CD4-positive, alpha-beta T cell (primary cell): ENCODE measurements around the gene NR2C1. TPM values are rescaled to one million over a fixed set of nuclear protein-coding genes. Genes with fewer than 3 reads are reported as not detected.

Experiments
- ATAC-seq: fragments of 200-7000 bp; cut with Tn5 transposase; one replicate; pipeline ENCODE4 v1.10.0; 2022; ENCODE audit warnings: mild to moderate bottlenecking; ENCODE audit not compliant: poor library complexity
- CTCF ChIA-PET: fragments of 350-600 bp; sonication (Branson Sonifier 250); formaldehyde crosslinking; loops from one replicate; lab custom pipeline; 2021; ENCODE audit warnings: antibody characterized with exemption, inconsistent platforms; lab: Charles Lee
- POLR2A ChIA-PET: fragments of 350-600 bp; sonication (Branson Sonifier 250); formaldehyde crosslinking; loops from one replicate; lab custom pipeline; 2021; ENCODE audit warnings: antibody characterized with exemption, inconsistent platforms; lab: Charles Lee
- DNase-seq, 14 experiments: peaks; one replicate each; pipeline ENCODE4 v3.0.0-alpha.2; 2013 to 2020; ENCODE audit warnings: mixed read lengths in 2 of 14
- H3K27ac ChIP-seq, 2 donors: one replicate each; pipeline versions ENCODE4 v1.5.1 to v1.7.0; 2013; ENCODE audit warnings: low read length in 2 of 2, low read depth in 1 of 2, mild to moderate bottlenecking in 1 of 2
- H3K27me3 ChIP-seq, 2 experiments: 1 replicate in 1 of 2; 2 replicates in 1 of 2; pipeline versions ENCODE4 v1.6.1 to v1.7.0; 2013; ENCODE audit warnings: low read length in 2 of 2, control low read depth in 1 of 2, mild to moderate bottlenecking in 1 of 2, moderate library complexity in 1 of 2; ENCODE audit not compliant: insufficient read depth in 2 of 2, control insufficient read depth in 1 of 2
- H3K36me3 ChIP-seq: one replicate; pipeline ENCODE4 v1.6.1; 2013; ENCODE audit warnings: low read length, control low read depth; ENCODE audit not compliant: insufficient read depth
- H3K4me1 ChIP-seq: one replicate; pipeline ENCODE4 v1.6.1; 2013; ENCODE audit warnings: low read length, control low read depth; ENCODE audit not compliant: insufficient read depth
- H3K4me3 ChIP-seq: one replicate; pipeline ENCODE4 v1.5.1; 2013; ENCODE audit warnings: mild to moderate bottlenecking, low read length, moderate library complexity
- H3K9me3 ChIP-seq, 2 experiments: 1 replicate in 1 of 2; 2 replicates in 1 of 2; pipeline versions ENCODE4 v1.6.1 to v1.7.0; 2013; ENCODE audit warnings: low read length in 2 of 2, mild to moderate bottlenecking in 2 of 2, control low read depth in 1 of 2, moderate library complexity in 1 of 2; ENCODE audit not compliant: control insufficient read depth in 1 of 2, insufficient read depth in 1 of 2
- H3K27ac Mint-ChIP-seq: one replicate; pipeline ENCODE4 v1.8.0; 2020; ENCODE audit warnings: mixed read lengths
- H3K27me3 Mint-ChIP-seq: one replicate; pipeline ENCODE4 v1.8.0; 2021; ENCODE audit warnings: mixed read lengths
- H3K36me3 Mint-ChIP-seq: one replicate; pipeline ENCODE4 v1.8.0; 2021; ENCODE audit warnings: low read depth, mixed read lengths
- H3K4me1 Mint-ChIP-seq: one replicate; pipeline ENCODE4 v1.8.0; 2021; ENCODE audit warnings: low read depth, mixed read lengths
- H3K4me3 Mint-ChIP-seq: one replicate; pipeline ENCODE4 v1.8.0; 2020; ENCODE audit warnings: mild to moderate bottlenecking, mixed read lengths
- H3K9me3 Mint-ChIP-seq: one replicate; pipeline ENCODE4 v1.8.0; 2020; ENCODE audit warnings: mixed read lengths
- intact Hi-C, 2 experiments: fragments of 100-400 bp; cut with DNase I in 1 of 2; cut with micrococcal nuclease in 1 of 2; formaldehyde crosslinking; loops; one replicate each; pipeline versions ENCODE4 v1.15.1 to v1.9.0; 2023 to 2025; cut with DNase I, micrococcal nuclease
- total RNA-seq, 174 experiments: library from RNA in 2 of 174; stranded (reverse) in 2 of 174; gene quantifications; one replicate each; pipeline ENCODE4 v1.2.3 and lab custom pipeline; 2021 to 2026
- TF ChIP-seq, protein P1 (sequence below): fragments of 200-600 bp; IDR thresholded peaks from one replicate; pipeline ENCODE4 v1.8.0; 2022; ENCODE audit warnings: antibody characterized with exemption, mild to moderate bottlenecking

Gene NR2C1
- total RNA-seq, 2 experiments from 2014 or later, result 48.3 to 58.9 TPM

- TF ChIP-seq, protein P1, sequence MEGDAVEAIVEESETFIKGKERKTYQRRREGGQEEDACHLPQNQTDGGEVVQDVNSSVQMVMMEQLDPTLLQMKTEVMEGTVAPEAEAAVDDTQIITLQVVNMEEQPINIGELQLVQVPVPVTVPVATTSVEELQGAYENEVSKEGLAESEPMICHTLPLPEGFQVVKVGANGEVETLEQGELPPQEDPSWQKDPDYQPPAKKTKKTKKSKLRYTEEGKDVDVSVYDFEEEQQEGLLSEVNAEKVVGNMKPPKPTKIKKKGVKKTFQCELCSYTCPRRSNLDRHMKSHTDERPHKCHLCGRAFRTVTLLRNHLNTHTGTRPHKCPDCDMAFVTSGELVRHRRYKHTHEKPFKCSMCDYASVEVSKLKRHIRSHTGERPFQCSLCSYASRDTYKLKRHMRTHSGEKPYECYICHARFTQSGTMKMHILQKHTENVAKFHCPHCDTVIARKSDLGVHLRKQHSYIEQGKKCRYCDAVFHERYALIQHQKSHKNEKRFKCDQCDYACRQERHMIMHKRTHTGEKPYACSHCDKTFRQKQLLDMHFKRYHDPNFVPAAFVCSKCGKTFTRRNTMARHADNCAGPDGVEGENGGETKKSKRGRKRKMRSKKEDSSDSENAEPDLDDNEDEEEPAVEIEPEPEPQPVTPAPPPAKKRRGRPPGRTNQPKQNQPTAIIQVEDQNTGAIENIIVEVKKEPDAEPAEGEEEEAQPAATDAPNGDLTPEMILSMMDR, result no peak
- intact Hi-C loops, result no loop called here
- no peak for DNase-seq
- Histone ChIP-seq H3K27me3 (no peaks in the 10 kb centered on the region), H3K9me3 (no peaks in the 10 kb centered on the region), H3K4me1 (peaks cover 4% of the 10 kb centered on the region), H3K36me3 (peaks cover 38% of the 10 kb centered on the region), H3K4me3 (no peak overlapping the region), H3K27ac (no peak overlapping the region)
- Mint-ChIP-seq H3K4me1 (peaks cover 22% of the 10 kb centered on the region), H3K27ac (no peak overlapping the region), H3K36me3 (peaks cover 61% of the 10 kb centered on the region), H3K9me3 (no peaks in the 10 kb centered on the region), H3K4me3 (no peak overlapping the region), H3K27me3 (no peaks in the 10 kb centered on the region)
- ATAC-seq, result no peak
- CTCF ChIA-PET, result no interaction called here
- POLR2A ChIA-PET, result interaction anchor here (0.7 to 1.1 kb wide), 2 partner anchors 10 to 31 kb away, joined by 3 read pairs; partner anchors contain the start of gene NDUFA12
Observed at GRCh38 chr12:94972795-94973194, 100.6 kb downstream of the NR2C1 start.

DNA sequence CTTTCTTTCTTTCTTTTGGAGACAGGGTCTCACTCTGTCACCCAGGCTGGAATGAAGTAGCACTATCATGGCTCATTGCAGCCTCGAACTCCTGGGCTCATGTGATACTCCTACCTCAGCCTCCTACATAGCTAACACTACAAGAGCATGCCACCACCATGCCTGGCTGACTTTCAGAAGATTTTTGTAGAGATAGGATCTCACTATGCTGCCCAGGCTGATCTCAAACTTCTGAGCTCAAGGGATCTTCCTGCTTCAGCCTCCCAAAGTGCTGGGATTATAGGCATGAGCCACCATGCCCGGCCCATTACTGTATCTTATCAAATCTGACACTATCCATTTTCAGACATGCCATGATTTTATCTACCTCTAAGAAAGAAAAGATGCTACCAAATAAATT lies 101.5 kb downstream of the NR2C1 start:
- H3K36me3 Mint-ChIP-seq, result peaks cover 64% of the 10 kb centered on the region
- H3K4me1 ChIP-seq, result no peaks in the 10 kb centered on the region
- no peaks in the 10 kb centered on the region for H3K27me3 ChIP-seq
- intact Hi-C loops, result no loop called here
- no peaks in the 10 kb centered on the region for H3K27me3 Mint-ChIP-seq
- DNase-seq, result no peak
- H3K4me3 ChIP-seq, result no peak overlapping the region
- no peak overlapping the region for H3K27ac Mint-ChIP-seq
- peaks cover 37% of the 10 kb centered on the region for H3K36me3 ChIP-seq
- H3K4me3 Mint-ChIP-seq, result no peak overlapping the region
- H3K9me3 ChIP-seq, result no peaks in the 10 kb centered on the region
- no peak overlapping the region for H3K27ac ChIP-seq
- peaks cover 23% of the 10 kb centered on the region for H3K4me1 Mint-ChIP-seq
- ATAC-seq, result no peak
- ChIA-PET POLR2A (interaction anchor here (0.6 kb wide), 1 partner anchor 1580 kb away, joined by 3 read pairs; no protein-coding TSS in a partner anchor), CTCF (no interaction called here)
- H3K9me3 Mint-ChIP-seq, result no peaks in the 10 kb centered on the region
- TF ChIP-seq, protein P1, result no peak

DNA sequence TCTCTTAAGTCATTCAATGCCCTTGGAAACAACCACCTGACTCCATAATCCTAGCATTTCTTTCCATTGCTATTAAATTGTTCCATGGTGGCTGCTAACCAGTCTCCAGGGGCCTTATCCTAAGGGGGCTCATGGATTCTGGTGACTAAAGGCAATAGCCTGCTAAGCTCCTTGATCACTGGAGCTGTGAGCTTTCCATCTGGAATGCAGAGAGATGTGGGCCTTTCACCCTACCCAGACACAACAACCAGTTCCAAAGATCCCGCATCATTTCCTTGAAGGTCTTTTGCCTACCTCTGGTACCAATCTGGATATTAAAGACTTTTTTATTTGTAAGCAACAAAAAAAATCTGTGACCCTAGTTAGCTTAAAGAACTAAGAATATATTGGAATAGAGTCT lies 102.9 kb downstream of the NR2C1 start:
- H3K4me1 Mint-ChIP-seq, result peaks cover 14% of the 10 kb centered on the region
- H3K27me3 Mint-ChIP-seq, result no peaks in the 10 kb centered on the region
- intact Hi-C loops, result no loop called here
- Histone ChIP-seq H3K27ac (no peak overlapping the region), H3K9me3 (no peaks in the 10 kb centered on the region), H3K27me3 (no peaks in the 10 kb centered on the region), H3K4me3 (no peak overlapping the region), H3K4me1 (no peaks in the 10 kb centered on the region), H3K36me3 (peaks cover 33% of the 10 kb centered on the region)
- ChIA-PET POLR2A (no interaction called here), CTCF (interaction anchor here (1.2 kb wide), 1 partner anchor 51 kb away, joined by 3 read pairs; no protein-coding TSS in a partner anchor)
- H3K27ac Mint-ChIP-seq, result no peak overlapping the region
- no peak overlapping the region for H3K4me3 Mint-ChIP-seq
- TF ChIP-seq, protein P1, result no peak
- ATAC-seq, result no peak
- H3K36me3 Mint-ChIP-seq, result peaks cover 64% of the 10 kb centered on the region
- no peak for DNase-seq
- H3K9me3 Mint-ChIP-seq, result no peaks in the 10 kb centered on the region

Other genes with a start within 250 kb of the NR2C1 start
- 10 to 100 TPM; 43.3 to 43.7 TPM for gene NDUFA12, start 69.9 kb downstream of the NR2C1 start, total RNA-seq
- 1 to 10 TPM; 1.5 TPM for gene FGD6, start 143.8 kb upstream of the NR2C1 start, total RNA-seq
- gene VEZT, start 144.2 kb upstream of the NR2C1 start, total RNA-seq, result 10 to 100 TPM; 52.6 to 57.2 TPM